ENCODE measurements around the gene ATRN.

GRCh38 chr20:3677733-3678132, 206.9 kb downstream of the ATRN start:
- no peak for TF ChIP-seq CTCF (conservative IDR thresholded peaks at IDR 0.05; ENCODE audit: low read depth in 2 of 2)
- TF ChIP-seq EZH2phosphoT487 (IDR thresholded peaks at IDR 0.05; ENCODE audit: unreplicated experiment), result no peak
- no peak for TF ChIP-seq EZH2 (IDR thresholded peaks at IDR 0.05; ENCODE audit: low read depth, unreplicated experiment)
- no peak for TF ChIP-seq POLR2AphosphoS5 (IDR thresholded peaks at IDR 0.05; ENCODE audit: low read depth)
- no peak for TF ChIP-seq CREB1 (CRISPR knock-in tag; IDR thresholded peaks at IDR 0.05; ENCODE audit: low read depth)
- TF ChIP-seq REST (IDR thresholded peaks at IDR 0.05; ENCODE audit: unreplicated experiment), result no peak
- no peak for TF ChIP-seq NANOG (IDR thresholded peaks at IDR 0.05; ENCODE audit: borderline replicate concordance)
- TF ChIP-seq STAT1 (IDR thresholded peaks at IDR 0.05; ENCODE audit: unreplicated experiment), result no peak
- no peak for TF ChIP-seq JUNB (IDR thresholded peaks at IDR 0.05; ENCODE audit: unreplicated experiment)
- no peak for TF ChIP-seq ZNF114 (CRISPR knock-in tag; IDR thresholded peaks at IDR 0.05)
